Measurements from ENCODE around the gene SHC1. TPM values are rescaled to one million over a fixed set of nuclear protein-coding genes. Genes with fewer than 3 reads are reported as not detected.
A peak's percentile ranks its signal among the peaks of the same experiment; 100 is the strongest.

SHC1 gene
- polyA plus RNA-seq, 3 donors = 26.7 to 70.6 (median 31.5) TPM

GRCh38 chr1:154937085-154937987, 33.2 kb downstream of the SHC1 start:
- Mint-ChIP-seq H3K4me1 (peaks cover 63% of the 10 kb centered on the region), H3K27ac (peak overlapping the region; percentile 99 to 100 (median 99)), H3K4me3 (peak overlapping the region; percentile 98 to 99), H3K9me3 (peaks cover 0 to 2% (median 0%) of the 10 kb centered on the region in 7 donors), H3K27me3 (ENCODE audit: low read depth in 3 of 3) (peaks cover 0 to 2% (median 0%) of the 10 kb centered on the region in 3 donors), H3K36me3 (peaks cover 3% of the 10 kb centered on the region in 2 donors)
- no peaks in the 10 kb centered on the region for H3K27me3 ChIP-seq (ENCODE audit: control insufficient read depth in 2 of 2, insufficient read depth in 2 of 2, low read length in 2 of 2)
- WGBS (ENCODE audit: insufficient coverage) = 0% methylated on average over 31 of the region's 36 CpGs
- peaks cover 36 to 49% of the 10 kb centered on the region in 2 donors for H3K4me1 ChIP-seq (ENCODE audit: control insufficient read depth in 1 of 2, insufficient read depth in 2 of 2, low read length in 2 of 2)
- H3K27ac ChIP-seq (ENCODE audit: low read depth in 1 of 2, low read length in 2 of 2) = peak overlapping the region; percentile 97 to 100
- H4K20me1 ChIP-seq (ENCODE audit: insufficient read depth, low read length) = no peaks in the 10 kb centered on the region
- peak overlapping the region; percentile 90 for H3K4me2 ChIP-seq (replicated peaks; ENCODE audit: extremely low read depth, low read length, poor library complexity, severe bottlenecking)
- H3K9me3 ChIP-seq (replicated peaks in 1 of 2; ENCODE audit: control insufficient read depth in 1 of 2, insufficient read depth in 1 of 2, low read length in 2 of 2) = no peaks in the 10 kb centered on the region
- peak overlapping the region; percentile 90 for H2AFZ ChIP-seq (ENCODE audit: insufficient read depth, low read depth, low read length, poor library complexity, severe bottlenecking)
- peaks cover 0 to under 1% of the 10 kb centered on the region in 2 donors for H3K36me3 ChIP-seq (replicated peaks in 1 of 2; ENCODE audit: control insufficient read depth in 1 of 2, insufficient read depth in 2 of 2, low read length in 2 of 2)
- no peak for TF ChIP-seq CTCF (IDR thresholded peaks at IDR 0.05)
- DNase-seq = peak; percentile 80 to 96 (median 91)
- peak overlapping the region; percentile 95 for H3K9ac ChIP-seq (ENCODE audit: insufficient read depth, low read length, poor library complexity, severe bottlenecking)
- H3K79me2 ChIP-seq (ENCODE audit: insufficient read depth, low read length) = peaks cover 15% of the 10 kb centered on the region
- intact Hi-C loops (cut with micrococcal nuclease) = loop anchor here in 1 of 2 donors (10.0 kb wide), 1 partner anchor 383 kb away; the partner anchor contains the start of gene UBE2Q1
- peak overlapping the region; percentile 53 to 78 (median 76) for H3K4me3 ChIP-seq (replicated peaks in 1 of 3; ENCODE audit: low read depth in 2 of 3, low read length in 3 of 3)

GRCh38 chr1:154936555-154937084, 33.9 kb downstream of the SHC1 start, which contains the start of gene PMVK:
Gene PMVK, minus strand, starts transcription at chr1:154936719. Its CDS starts 34 bp downstream, at chr1:154936685.
- intact Hi-C loops (cut with micrococcal nuclease) = loop anchor here in 1 of 2 donors (10.0 kb wide), 1 partner anchor 382 kb away; the partner anchor contains the start of gene UBE2Q1
- H3K27ac ChIP-seq (ENCODE audit: low read depth in 1 of 2, low read length in 2 of 2) = peak within 1 kb of the TSS; percentile 97 to 100
- peaks cover 5 to 9% of the 10 kb centered on the region in 2 donors for H3K36me3 Mint-ChIP-seq
- peak within 1 kb of the TSS; percentile 90 for H2AFZ ChIP-seq (ENCODE audit: insufficient read depth, low read depth, low read length, poor library complexity, severe bottlenecking)
- peaks cover 56% of the 10 kb centered on the region for H3K4me1 Mint-ChIP-seq
- peaks cover 3 to 7% of the 10 kb centered on the region in 2 donors for H3K36me3 ChIP-seq (replicated peaks in 1 of 2; ENCODE audit: control insufficient read depth in 1 of 2, insufficient read depth in 2 of 2, low read length in 2 of 2)
- H3K4me3 ChIP-seq (replicated peaks in 1 of 3; ENCODE audit: low read depth in 2 of 3, low read length in 3 of 3) = peak within 1 kb of the TSS; percentile 53 to 78 (median 76)
- H3K9ac ChIP-seq (ENCODE audit: insufficient read depth, low read length, poor library complexity, severe bottlenecking) = peak within 1 kb of the TSS; percentile 95
- no peaks in the 10 kb centered on the region for H3K9me3 ChIP-seq (replicated peaks in 1 of 2; ENCODE audit: control insufficient read depth in 1 of 2, insufficient read depth in 1 of 2, low read length in 2 of 2)
- H3K79me2 ChIP-seq (ENCODE audit: insufficient read depth, low read length) = peaks cover 15% of the 10 kb centered on the region
- DNase-seq = peak; percentile 91 to 96 (median 95)
- WGBS (ENCODE audit: insufficient coverage) = 1% methylated on average over 29 of the region's 45 CpGs
- H3K4me3 Mint-ChIP-seq = peak within 1 kb of the TSS; percentile 98 to 99
- peaks cover 0 to 2% (median 0%) of the 10 kb centered on the region in 3 donors for H3K27me3 Mint-ChIP-seq (ENCODE audit: low read depth in 3 of 3)
- no peaks in the 10 kb centered on the region for H4K20me1 ChIP-seq (ENCODE audit: insufficient read depth, low read length)
- H3K9me3 Mint-ChIP-seq = peaks cover 0 to 2% (median 0%) of the 10 kb centered on the region in 7 donors
- peak within 1 kb of the TSS; percentile 90 for H3K4me2 ChIP-seq (replicated peaks; ENCODE audit: extremely low read depth, low read length, poor library complexity, severe bottlenecking)
- TF ChIP-seq CTCF (IDR thresholded peaks at IDR 0.05) = no peak
- peaks cover 29 to 42% of the 10 kb centered on the region in 2 donors for H3K4me1 ChIP-seq (ENCODE audit: control insufficient read depth in 1 of 2, insufficient read depth in 2 of 2, low read length in 2 of 2)
- H3K27ac Mint-ChIP-seq = peak within 1 kb of the TSS; percentile 99 to 100 (median 99)
- H3K27me3 ChIP-seq (ENCODE audit: control insufficient read depth in 2 of 2, insufficient read depth in 2 of 2, low read length in 2 of 2) = no peaks in the 10 kb centered on the region

Data from CD14-positive monocyte (primary cell).